Erythroblast (primary cell): Measurements from ENCODE around the gene HHEX.
"Not testable (repeated sequence)": the region's sequence is repeated elsewhere in the genome, so short reads cannot be mapped to it uniquely, and the experiment has no call there.

ENCODE experiments used
- DNase-seq, 2 experiments: peaks; one replicate each; lab custom pipeline; 2025; lab: John Stamatoyannopoulos, UW
- GATA1 ChIP-seq: IDR thresholded peaks from 2 replicates; pipeline ENCODE4 v1.6.1; 2011; ENCODE audit warnings: low read depth, mild to moderate bottlenecking, control low read depth, low read length, moderate library complexity
- POLR2A ChIP-seq: IDR thresholded peaks from 2 replicates; pipeline ENCODE4 v1.6.1; 2011; ENCODE audit warnings: mild to moderate bottlenecking, low read length

The HHEX gene

GRCh38 chr10:92689663-92690210 lies at the start of gene HHEX:
TSS of gene HHEX (plus strand) at chr10:92689955. CDS start at chr10:92689987, 32 bp downstream.
- DNase-seq: peak; percentile 79 to 83
- TF ChIP-seq POLR2A (peak; percentile 59), GATA1 (no peak)

- DNase-seq: no peak
- no peak for TF ChIP-seq POLR2A
- no peak for TF ChIP-seq GATA1
These were observed 49.6 kb upstream of the HHEX start for GRCh38 chr10:92640107-92640506.

GRCh38 chr10:92641492-92641891 lies 48.3 kb upstream of the HHEX start:
- no peak for TF ChIP-seq GATA1
- TF ChIP-seq POLR2A: no peak
- DNase-seq: no peak

GRCh38 chr10:92644921-92645320 lies 44.8 kb upstream of the HHEX start:
- TF ChIP-seq POLR2A (no peak), GATA1 (no peak)

GRCh38 chr10:92650864-92651263 lies 38.9 kb upstream of the HHEX start:
- DNase-seq: not testable (repeated sequence)

More at GRCh38 chr10:92644921-92645320, 44.8 kb upstream of the HHEX start:
- DNase-seq: no peak

GRCh38 chr10:92655426-92655825 lies 34.3 kb upstream of the HHEX start:
- TF ChIP-seq GATA1 (no peak), POLR2A (no peak)

GRCh38 chr10:92656266-92656961 lies 33.3 kb upstream of the HHEX start:
- TF ChIP-seq POLR2A (no peak), GATA1 (no peak)
- peak in 1 of 2 experiments; percentile 19 for DNase-seq

More at GRCh38 chr10:92655426-92655825, 34.3 kb upstream of the HHEX start:
- DNase-seq: no peak

- no peak for DNase-seq
- no peak for TF ChIP-seq GATA1
- no peak for TF ChIP-seq POLR2A
These were observed 32.7 kb upstream of the HHEX start for GRCh38 chr10:92657024-92657423.

GRCh38 chr10:92662848-92663247 lies 26.9 kb upstream of the HHEX start:
- DNase-seq: peak; percentile 14 to 22
- TF ChIP-seq GATA1: no peak
- no peak for TF ChIP-seq POLR2A

GRCh38 chr10:92664322-92664721 lies 25.4 kb upstream of the HHEX start:
- TF ChIP-seq GATA1 (no peak), POLR2A (no peak)
- DNase-seq: no peak

GRCh38 chr10:92667078-92667477 lies 22.7 kb upstream of the HHEX start:
- no peak for TF ChIP-seq GATA1
- no peak for TF ChIP-seq POLR2A
- DNase-seq: no peak

- no peak for DNase-seq
- TF ChIP-seq POLR2A (no peak), GATA1 (no peak)
These were observed 12.0 kb upstream of the HHEX start for GRCh38 chr10:92677708-92678107.

- no peak for DNase-seq
- TF ChIP-seq GATA1: no peak
- no peak for TF ChIP-seq POLR2A
These were observed 11.5 kb upstream of the HHEX start for GRCh38 chr10:92678206-92678605.

- TF ChIP-seq GATA1 (no peak), POLR2A (no peak)
- no peak for DNase-seq
These were observed 8.4 kb upstream of the HHEX start for GRCh38 chr10:92681306-92681834.
